Kasumi-1 (cell line): ENCODE data around the gene CENPE.
A peak's percentile ranks its signal among the peaks of the same experiment; 100 is the strongest.

Source experiments
- DNase-seq, 2 experiments: peaks; one replicate each; lab custom pipeline; 2025; lab: John Stamatoyannopoulos, UW

CENPE gene

DNA sequence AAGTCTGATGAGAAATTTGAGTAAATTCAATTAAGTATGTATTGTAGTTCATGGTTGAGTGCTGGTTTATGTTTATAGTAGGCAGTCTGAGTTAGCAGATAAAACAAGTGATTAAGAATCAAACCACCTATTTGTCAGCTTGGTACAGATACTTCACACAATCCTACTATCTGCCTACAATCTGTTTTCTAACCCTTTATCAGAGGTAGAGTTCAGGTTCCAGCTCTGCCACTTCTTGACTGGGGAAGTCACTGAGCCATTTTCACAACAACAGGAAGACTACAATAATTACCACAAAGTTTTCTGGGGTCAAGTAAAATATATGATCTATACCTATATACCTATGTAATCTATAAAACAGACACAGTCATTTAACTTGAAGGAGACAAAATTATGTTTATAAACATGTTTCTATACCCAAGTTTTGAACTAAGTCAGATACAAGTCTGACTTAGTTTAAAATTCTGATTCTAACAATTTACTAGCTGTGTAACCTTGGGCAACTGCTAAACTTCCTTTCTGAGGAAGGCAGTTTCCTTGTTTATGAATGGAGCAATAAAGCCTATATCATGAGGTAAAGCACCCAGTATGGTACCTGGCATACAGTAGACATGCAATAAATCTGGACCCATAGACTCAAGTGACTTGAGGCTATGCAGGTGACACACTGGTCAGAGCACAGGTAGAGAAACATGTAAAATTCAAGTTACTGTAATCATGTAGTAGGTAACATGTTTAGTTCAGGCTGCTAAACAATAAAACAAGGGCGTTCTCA lies 61.3 kb downstream of the CENPE start:
- no peak for DNase-seq

DNA sequence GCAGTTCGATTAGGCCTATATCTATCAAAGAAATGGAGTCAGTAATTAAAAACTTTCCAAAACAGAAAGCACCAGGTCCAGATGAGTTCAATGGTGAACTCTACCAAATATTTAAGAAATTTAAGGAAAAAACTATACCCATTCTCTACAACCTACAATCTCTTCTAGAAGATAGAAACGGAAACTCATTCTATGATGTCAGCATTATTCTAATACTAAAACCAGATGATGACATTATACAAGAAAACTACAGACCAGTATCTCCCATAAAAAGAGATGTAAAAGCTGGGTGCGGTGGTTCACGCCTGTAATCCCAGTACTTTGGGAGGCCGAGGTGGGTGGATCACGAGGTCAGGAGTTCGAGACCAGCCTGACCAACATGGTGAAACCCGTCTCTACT lies 69.0 kb downstream of the CENPE start:
- no peak for DNase-seq

DNA sequence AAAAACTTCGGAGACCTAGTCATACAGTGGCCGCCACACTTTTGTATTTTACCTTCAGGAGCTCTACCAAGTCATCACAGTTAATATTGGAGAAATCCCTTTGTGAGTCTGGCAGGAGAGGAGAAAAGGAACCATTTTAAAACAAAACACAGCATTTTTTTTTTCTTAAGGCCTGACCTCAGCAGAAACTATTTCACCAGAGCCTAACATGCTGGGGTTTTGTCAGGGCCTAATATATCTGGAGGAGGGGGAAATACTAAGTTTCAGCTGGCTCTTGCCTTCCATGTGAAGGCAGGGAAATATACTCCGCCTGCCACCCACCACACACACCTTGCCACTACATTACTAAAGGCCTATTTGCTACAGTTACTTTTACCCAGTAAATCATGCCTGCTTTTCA lies 72.0 kb downstream of the CENPE start:
- DNase-seq: no peak

DNA sequence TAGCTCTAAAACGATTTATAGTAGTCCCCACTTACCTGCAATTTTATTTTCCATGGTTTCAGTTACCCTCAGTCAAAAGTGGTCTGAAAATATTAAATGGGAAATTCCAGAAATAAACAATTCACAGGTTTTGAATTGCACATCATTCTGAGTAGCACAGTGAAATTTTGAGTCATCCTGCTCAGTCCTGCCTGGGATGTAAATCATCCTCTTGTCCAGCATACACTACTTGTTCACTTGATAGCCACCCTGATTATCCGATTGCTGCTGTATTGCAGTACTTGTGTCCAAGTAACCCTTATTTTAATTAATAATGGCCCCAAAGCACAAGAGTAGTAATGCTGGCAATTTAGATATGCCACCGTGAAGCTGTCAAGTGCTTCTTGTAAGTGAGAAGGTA lies 75.0 kb downstream of the CENPE start:
- DNase-seq: no peak

DNA sequence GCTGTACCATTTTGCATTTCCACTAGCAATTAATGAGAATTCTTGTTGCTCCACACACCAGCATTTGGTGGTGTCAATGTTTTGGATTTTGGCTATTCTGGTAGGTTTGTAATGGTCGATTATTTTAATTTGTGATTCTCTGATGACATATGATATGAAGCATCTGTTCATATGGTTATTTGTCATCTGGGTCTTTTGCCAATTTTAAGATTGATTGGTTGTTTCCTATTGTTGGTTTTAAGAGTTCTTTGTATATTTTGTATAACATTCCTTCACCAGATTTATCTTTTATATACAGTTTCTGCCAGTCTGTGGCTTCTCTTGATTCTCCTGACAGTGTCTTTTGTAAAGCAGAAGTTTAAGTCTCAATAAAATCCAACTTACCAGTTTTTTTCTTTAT lies 80.0 kb downstream of the CENPE start:
- DNase-seq: no peak

DNA sequence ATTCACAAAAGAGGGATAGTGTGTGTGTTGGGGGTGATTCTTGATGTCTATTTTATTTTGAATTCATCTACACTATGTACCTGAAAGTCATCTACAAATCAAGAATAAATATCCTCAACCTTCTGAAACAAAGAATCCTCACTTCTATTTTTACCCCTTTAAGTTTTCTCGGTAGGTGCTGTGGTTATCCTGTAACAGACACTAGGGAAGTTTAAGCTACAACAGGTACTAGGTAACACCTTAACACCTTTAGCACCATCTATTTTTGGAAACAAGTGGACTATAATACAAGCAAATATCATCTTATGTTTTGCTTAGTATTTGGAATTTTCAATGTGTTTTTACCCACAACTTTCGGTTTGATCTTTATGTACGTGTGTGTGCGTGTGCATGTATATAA lies 86.5 kb downstream of the CENPE start:
- no peak for DNase-seq

DNA sequence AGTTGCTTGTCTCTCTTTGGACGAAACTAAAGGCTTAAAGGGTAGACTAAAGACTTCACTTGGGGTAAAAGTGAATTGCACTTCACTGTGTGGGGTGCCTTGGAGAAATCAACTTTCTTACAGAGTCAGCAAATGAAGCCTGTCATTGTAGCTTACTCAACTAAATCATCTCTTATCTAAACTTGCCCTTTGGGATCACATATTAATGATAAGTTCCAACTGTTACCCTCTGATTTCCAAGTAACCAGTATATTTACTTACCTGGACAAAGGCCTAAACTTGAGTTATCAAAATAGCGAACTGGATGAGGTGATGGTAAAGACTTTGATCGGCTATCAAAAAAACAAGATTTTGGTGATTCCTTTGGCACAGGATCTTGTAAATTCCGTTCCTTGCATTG lies 89.6 kb downstream of the CENPE start:
- DNase-seq: no peak

DNA sequence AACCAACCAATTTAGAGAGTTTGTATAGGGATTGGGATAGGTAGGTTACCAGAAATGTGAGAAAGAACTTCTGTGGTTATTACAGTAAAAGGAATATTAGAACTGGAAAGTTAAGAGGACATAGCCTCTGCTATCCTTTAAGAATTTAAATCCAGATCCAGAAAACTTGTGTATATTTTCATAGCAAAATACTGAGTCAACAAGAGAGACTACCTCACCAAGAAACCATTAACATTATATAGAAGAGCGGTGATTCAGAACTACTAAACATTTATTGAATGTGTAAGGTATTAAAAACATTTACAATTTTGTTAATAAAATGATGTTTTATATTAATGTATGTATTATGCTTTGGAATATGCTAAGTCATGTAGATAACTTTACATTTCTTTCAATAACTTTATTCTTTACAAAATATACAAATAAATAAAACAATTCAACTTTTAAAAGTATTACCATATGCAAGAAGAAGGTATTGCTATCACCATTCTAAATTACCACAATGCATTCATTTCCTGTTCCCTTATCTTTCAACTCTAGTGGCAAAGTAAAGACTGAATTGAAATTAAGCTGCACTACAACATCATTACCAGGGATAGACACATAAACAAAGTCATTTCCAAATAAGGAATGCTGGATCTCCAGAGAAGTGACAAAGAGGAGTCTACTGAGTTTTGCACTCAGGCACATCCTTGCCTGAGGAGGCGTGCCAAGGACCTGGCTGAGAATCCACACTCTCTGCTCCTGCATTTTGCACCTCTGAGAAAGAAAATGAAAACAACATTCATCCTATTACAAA lies 92.4 kb downstream of the CENPE start:
- DNase-seq: no peak

DNA sequence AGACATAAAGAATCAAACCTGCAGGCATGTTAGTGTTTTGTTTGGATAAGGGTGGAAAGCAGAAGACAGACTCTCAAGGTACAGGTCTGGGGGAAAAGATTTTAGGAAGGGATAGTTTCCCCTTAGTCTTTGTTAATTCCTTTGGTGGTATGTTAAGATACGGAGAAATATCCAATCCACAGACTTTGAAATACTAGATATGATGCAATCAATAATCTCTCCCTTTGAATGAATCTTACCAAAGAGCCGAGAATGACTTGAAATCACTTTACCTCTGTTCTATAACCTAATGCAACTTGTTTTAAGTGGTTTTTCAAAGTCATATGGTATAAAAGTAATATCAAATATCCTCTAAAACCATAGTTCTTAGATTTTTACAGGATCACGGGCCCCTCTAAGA lies 93.3 kb downstream of the CENPE start:
- no peak for DNase-seq

DNA sequence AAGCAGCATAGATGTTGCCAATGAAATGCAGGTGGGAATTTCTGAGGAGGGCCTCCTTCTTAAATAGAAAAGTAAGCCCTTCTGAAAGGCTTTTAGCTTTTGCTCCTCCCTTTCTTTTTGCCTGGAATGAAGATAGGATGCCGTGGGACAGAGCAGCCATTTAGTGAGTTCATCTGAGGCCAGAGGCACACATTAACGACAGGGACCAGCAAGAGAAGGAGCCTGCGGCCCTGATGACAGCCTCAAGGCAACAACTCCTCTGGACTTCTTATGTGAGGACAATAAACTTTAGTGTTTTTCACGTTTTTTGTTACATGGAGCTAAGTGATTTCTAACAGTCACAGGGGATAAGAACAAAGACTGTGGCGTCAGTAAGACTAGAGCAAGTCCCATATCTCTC lies 97.5 kb downstream of the CENPE start:
- no peak for DNase-seq

DNA sequence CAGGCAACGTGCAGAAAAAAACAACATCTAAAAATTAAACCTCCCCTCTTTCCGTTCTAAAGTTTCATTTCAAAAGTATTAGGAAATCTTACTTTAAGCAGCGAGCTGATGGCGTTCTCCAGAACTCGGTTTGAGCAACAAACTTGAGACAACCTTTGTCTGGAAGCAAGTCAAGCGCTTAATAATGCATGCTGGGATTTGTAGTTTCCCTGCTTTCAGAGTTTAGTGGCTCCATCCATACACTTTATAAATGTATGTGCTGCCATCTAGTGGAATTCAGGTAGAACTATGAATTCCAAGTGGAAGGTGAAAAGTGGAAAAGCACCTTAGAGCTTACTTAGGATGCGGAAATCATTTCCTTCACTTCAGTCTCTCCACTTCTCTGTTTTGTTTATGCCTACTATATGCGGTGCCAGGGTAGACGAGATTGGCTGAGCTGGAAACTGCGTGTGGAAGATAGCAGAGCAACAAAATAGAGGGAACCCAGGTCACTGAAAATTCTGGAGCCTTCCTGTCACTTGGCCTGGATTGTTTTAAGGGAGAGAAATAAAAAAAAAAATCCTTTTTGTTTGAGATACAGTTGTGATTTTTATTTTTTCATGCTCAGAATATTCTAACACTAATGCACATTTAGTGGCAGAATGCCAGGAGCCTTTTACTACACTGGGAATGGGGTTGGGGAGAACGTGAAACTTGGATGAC lies 98.3 kb downstream of the CENPE start, which contains the start of gene BDH2:
Gene BDH2 (minus strand): TSS at position 144 of the 702 bp plus-strand sequence. CDS start 3,580 bp downstream, outside the sequence.
- DNase-seq: peak; percentile 97 to 98

DNA sequence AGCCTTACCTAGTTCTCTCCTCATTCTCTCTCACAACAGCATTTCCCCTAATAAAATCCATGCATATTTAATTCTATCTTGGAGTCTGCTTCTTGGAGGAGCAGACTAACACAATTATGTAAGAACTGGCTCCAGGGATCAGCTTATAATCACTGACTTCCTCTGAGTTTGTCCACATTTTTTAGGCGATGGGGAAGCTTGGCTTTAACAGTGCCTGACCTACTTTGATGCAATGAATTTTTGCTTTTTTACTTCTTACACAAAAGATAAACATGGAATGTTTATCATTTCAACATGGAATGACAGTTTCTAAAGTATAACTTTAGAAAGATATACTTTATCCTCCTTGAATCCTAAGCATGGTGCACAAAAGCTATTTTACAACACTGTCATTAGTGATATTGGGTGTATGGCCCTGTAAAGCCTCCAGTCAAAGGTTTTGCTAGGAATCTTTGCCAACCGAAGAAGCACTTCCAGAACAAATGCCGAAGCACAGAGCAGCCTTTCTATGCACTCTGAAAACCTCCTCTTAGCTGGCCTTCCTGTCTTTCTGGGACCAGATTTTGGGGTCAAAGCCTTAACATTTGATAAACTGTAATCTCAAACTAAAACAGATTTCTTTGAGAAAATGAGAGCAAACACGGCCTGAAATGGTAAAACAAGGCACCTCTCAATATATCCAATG lies 99.2 kb downstream of the CENPE start:
- DNase-seq: no peak

DNA sequence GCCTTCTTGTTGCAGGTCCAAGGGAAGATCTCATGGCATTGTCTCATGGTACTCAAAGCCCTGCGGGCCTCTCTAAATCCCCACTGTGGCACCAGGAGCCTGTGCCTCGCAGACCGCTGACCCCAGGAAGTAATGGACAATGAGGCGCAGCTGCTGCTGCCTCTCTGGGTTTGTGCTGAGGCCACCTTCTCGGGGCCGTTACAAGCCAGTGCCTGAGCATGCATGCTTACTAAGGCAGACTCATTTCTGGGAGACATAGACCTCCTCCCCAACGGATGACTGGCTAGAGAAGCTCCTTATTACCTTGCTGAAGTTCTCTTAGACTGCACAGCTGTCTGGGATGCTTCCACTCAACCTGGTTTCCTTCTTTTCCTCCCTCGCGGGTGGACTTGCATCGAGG lies 99.8 kb downstream of the CENPE start:
- DNase-seq: no peak

DNA sequence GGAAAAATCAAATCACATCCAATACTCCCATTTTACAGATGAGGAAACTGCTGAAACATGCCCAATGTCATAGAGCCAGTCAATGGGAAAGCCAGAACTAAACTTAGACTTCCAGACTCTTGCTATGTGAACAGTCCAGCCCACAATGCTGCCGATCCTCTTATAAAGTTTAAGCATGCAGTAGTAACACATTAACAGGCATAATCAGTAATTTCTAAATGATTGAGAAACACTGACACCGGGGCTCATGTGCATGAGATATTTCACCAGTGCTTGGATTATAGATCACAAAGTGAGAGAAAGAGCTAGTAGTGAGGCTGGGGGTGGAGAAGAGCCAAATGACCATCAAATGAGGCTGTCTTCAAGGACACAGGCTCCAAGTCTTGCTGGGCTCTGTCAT lies 101.0 kb downstream of the CENPE start:
- DNase-seq: no peak

DNA sequence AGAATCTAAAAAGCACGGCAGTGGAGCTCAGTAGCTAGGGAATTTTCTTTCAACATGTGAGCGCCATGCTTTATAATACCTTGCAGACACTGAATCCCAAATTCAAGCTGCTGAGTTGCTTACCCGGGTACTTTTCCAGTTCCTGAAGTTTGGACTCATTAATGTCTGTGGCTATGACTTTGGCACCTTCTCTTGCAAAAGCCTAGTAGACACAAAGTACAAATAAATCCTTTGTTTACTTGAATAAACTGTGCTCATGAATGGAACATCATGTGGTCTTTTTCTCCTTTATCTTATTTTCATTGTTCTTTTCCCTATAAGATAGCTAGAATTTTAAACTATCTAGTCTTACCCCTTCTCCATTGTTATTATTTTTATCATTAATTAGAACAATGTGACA lies 103.1 kb downstream of the CENPE start:
- no peak for DNase-seq

DNA sequence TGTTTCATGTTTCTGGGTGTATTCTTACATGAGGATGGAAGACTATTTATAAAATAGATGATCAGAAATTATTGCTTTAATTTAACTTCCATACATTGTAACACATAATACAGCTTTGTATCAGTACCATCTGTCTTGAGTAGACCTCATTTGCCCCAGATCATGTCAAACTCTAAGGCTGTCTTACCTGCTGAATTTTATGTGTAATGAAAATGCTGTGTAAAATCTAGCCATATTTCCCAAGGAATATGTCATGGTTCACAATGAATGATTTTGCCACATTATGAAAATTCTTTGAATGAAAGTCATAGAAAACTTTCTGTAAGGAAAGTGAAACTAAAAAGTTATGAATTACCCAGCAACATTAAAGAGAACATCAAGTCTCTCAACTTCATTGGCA lies 105.9 kb downstream of the CENPE start:
- no peak for DNase-seq

DNA sequence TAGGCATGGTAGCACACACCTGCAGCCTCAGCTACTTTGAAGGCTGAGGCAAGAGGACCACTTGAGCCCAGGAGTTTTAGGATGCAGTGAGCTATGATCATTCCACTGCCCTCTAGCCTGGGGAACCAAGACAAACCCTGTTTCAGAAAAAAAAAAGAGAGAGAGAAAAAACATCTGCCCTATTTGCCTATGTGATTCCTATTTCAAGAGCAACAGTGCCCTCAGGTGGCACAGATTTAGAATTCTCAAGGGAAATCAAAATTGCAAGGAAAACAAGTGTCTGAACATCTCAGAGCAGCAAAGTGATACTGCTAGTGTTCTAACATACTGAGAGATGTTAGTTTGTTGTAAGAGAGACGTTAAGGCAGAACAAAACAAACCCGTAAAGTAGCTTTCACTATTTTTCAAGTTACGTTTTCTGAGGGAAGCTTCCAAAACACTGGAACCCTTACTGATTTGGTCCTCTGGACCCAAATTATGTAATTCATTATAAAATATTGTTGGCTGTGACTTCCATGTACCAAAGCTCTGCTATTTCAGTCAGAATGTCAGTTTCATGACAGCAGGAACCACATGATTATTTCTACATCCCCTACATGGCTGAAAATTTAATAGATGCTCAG lies 106.4 kb downstream of the CENPE start:
- peak; percentile 74 to 84 for DNase-seq

DNA sequence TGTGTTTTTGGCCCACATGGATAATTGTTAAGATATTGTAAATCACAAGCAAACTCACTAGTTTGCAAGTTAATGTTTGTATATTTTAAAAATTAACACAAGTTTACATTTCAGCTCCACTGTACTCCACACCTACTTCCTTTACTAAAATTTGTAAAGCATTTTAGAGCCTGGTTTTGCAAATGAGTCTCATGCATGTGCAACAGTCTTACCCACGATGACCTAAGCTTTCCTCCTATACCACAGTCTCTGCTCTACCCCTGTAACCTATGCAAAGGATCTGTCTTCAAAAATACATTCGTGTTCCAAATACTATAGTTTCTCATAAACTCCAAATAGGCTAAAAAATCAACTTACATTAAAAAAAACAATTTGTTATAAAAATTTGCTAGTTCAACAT lies 108.7 kb downstream of the CENPE start:
- no peak for DNase-seq

DNA sequence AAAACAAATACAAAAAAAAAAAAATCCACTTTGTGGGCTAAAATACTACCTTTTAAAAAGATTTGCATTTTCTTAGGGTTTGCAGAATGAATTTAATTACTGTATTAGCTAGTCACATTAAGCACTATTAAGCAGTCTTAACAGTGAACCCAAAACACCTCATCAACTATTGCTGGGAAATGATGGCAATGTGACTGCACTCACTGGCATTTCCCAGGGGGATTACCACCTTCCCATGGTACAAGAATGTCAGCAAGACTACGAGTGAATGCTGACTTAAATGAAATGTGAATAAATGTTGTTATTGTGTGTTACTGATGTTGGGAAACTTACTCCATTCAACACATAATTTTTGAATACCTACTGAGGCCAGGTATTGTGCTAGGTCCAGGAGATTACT lies 111.6 kb downstream of the CENPE start:
- no peak for DNase-seq

DNA sequence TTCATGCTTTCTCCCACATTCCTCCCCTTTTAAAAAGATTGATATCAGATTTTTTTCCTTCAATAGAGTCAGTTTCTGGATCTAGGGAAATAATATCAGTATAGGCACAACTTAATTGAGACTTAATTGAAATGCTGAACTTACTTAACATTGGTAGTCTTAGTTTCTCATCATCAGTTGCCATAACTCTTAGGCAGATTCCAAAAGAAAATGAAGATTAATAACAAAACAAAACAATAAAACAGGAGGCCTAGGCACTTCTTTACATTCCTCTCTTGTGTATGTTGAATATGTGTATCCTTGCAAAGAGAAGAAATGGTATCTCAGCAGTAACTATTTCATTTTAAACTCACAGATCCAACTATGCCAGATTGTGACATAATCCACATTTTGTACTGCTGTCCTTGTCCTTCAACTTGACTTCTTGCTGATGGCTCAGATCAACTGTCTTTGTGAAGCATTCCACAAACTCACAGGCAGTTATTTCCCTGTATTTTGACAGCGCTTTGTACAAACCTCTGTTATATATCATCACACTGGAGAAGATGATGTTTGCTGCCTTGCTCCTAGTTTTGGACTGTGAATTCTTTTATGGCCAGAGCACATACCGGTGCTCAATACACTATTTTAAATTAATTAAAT lies 112.5 kb downstream of the CENPE start:
- DNase-seq: no peak

DNA sequence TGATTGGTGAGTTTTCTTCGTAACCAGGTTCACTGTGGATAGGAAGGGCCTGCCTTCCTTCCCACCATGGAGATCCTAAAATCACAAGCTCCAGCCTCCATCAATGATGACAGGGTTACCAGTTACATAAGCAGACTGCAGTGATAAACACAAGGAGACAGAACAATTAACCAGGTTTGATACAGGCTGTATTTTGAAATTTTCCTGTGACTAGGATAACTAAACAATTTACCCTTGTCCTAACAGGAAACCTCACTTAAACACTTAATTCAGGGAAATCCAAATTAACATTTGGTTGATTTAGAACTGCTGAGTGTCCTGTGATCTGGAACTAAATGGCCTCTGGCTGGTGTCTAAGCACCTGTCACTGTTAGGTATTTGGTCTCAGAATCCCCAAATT lies 118.5 kb downstream of the CENPE start:
- DNase-seq: no peak
